NCI-H1417 (cell line): Measurements from ENCODE around the gene PLGRKT.
A peak's percentile ranks its signal among the peaks of the same experiment; 100 is the strongest.
"Not testable (repeated sequence)": the region's sequence is repeated elsewhere in the genome, so short reads cannot be mapped to it uniquely, and the experiment has no call there.

Experiments used
- DNase-seq, 3 experiments: peaks; one replicate each; lab custom pipeline; 2025; lab: John Stamatoyannopoulos, UW

PLGRKT gene

GRCh38 chr9:5437254-5438216, at the start of gene PLGRKT:
Gene PLGRKT, minus strand, starts transcription at chr9:5437925. Its CDS starts 5,948 bp downstream, at chr9:5431977.
- peak; percentile 85 to 94 (median 89) for DNase-seq

- no peak for DNase-seq
Observed at GRCh38 chr9:5486988-5487387, 49.3 kb upstream of the PLGRKT start.

GRCh38 chr9:5485378-5486085, 47.8 kb upstream of the PLGRKT start:
- no peak for DNase-seq

- no peak for DNase-seq
Observed at GRCh38 chr9:5483306-5483705, 45.6 kb upstream of the PLGRKT start.

- DNase-seq: no peak
Observed at GRCh38 chr9:5482194-5482593, 44.5 kb upstream of the PLGRKT start.

GRCh38 chr9:5481322-5482040, 43.8 kb upstream of the PLGRKT start:
- no peak for DNase-seq

- DNase-seq: no peak
Observed at GRCh38 chr9:5480919-5481318, 43.2 kb upstream of the PLGRKT start.

- DNase-seq: no peak
Observed at GRCh38 chr9:5479994-5480694, 42.4 kb upstream of the PLGRKT start.

- no peak for DNase-seq
Observed at GRCh38 chr9:5478206-5478605, 40.5 kb upstream of the PLGRKT start.

GRCh38 chr9:5475611-5476010, 37.9 kb upstream of the PLGRKT start:
- DNase-seq: not testable (repeated sequence)

GRCh38 chr9:5470816-5471215, 33.1 kb upstream of the PLGRKT start:
- no peak for DNase-seq

GRCh38 chr9:5470122-5470521, 32.4 kb upstream of the PLGRKT start:
- DNase-seq: no peak

- DNase-seq: no peak
Observed at GRCh38 chr9:5468850-5469249, 31.1 kb upstream of the PLGRKT start.

- DNase-seq: no peak
Observed at GRCh38 chr9:5466766-5467165, 29.0 kb upstream of the PLGRKT start.

GRCh38 chr9:5466005-5466404, 28.3 kb upstream of the PLGRKT start:
- DNase-seq: no peak

- DNase-seq: not testable (repeated sequence)
Observed at GRCh38 chr9:5464831-5465330, 27.2 kb upstream of the PLGRKT start.

- no peak for DNase-seq
Observed at GRCh38 chr9:5460157-5460556, 22.4 kb upstream of the PLGRKT start.

GRCh38 chr9:5459289-5459829, 21.6 kb upstream of the PLGRKT start:
- DNase-seq: no peak

- DNase-seq: no peak
Observed at GRCh38 chr9:5455181-5455580, 17.5 kb upstream of the PLGRKT start.

GRCh38 chr9:5453673-5454072, 15.9 kb upstream of the PLGRKT start:
- no peak for DNase-seq

GRCh38 chr9:5453004-5453403, 15.3 kb upstream of the PLGRKT start:
- no peak for DNase-seq
